Right lobe of liver (tissue), 6 donors: ENCODE results near the gene GOLGA6L2. TPM values are rescaled to one million over a fixed set of nuclear protein-coding genes. Genes with fewer than 3 reads are reported as not detected.

Experiments used
- ATAC-seq, 4 donors: fragments of 200-7000 bp; cut with Tn5 transposase; one replicate each; pipeline ENCODE4 v1.9.1; 2020; ENCODE audit warnings: mild to moderate bottlenecking in 4 of 4, moderate library complexity in 4 of 4
- DNase-seq, 3 donors: peaks; one replicate each; pipeline ENCODE4 v3.0.0-alpha.2; 2020
- H3K27ac ChIP-seq, 3 donors: fragments of 200-600 bp; one replicate each; pipeline ENCODE4 v1.8.0; 2022
- H3K27me3 ChIP-seq, 2 donors: fragments of 200-600 bp; one replicate each; pipeline ENCODE4 v1.8.0; 2022
- H3K36me3 ChIP-seq, 4 donors: fragments of 200-600 bp; sonication (generic) in 1 of 4; one replicate each; pipeline versions ENCODE4 v1.5.1 to v1.8.0; 2017 to 2022; ENCODE audit warnings: control low read depth in 1 of 4
- H3K4me1 ChIP-seq, 4 donors: fragments of 200-600 bp; sonication (generic) in 1 of 4; one replicate each; pipeline versions ENCODE4 v1.5.1 to v1.8.0; 2017 to 2022; ENCODE audit warnings: control low read depth in 1 of 4
- H3K4me3 ChIP-seq, 3 donors: fragments of 200-600 bp; one replicate each; pipeline ENCODE4 v1.8.0; 2022
- H3K9me3 ChIP-seq, 4 donors: fragments of 200-600 bp; sonication (generic) in 1 of 4; one replicate each; pipeline versions ENCODE4 v1.5.1 to v1.8.0; 2017 to 2022; ENCODE audit warnings: control low read depth in 1 of 4
- CTCF ChIP-seq, 4 donors: fragments of 200-600 bp in 3 of 4; fragments of 450-650 bp in 1 of 4; IDR thresholded peaks; one replicate each; pipeline versions ENCODE4 v1.5.1 to v1.8.0; 2016 to 2022; ENCODE audit warnings: antibody characterized with exemption in 4 of 4, mild to moderate bottlenecking in 2 of 4
- POLR2A ChIP-seq: fragments of 450-650 bp; IDR thresholded peaks from one replicate; pipeline ENCODE4 v1.6.1; 2017; ENCODE audit warnings: antibody characterized with exemption, mild to moderate bottlenecking
- WGBS: methylation state at CpG from one replicate; pipeline ENCODE4 v1.1.6; 2018; ENCODE audit warnings: low coverage, low lambda C conversion rate; ENCODE audit not compliant: insufficient coverage; ENCODE audit errors: missing lambda C conversion rate; 5-methylcytosine and 5-hydroxymethylcytosine counted together
- intact Hi-C, 2 donors: fragments of 100-400 bp; cut with DNase I; formaldehyde crosslinking; loops; one replicate each; pipeline versions ENCODE4 v1.11.2 to v1.14.1; 2022
- long read RNA-seq: library from polyadenylated mRNA; unstranded; transcript quantifications from one replicate; pipeline ENCODE4 v2.0.0, GENCODE V29; 2019
- total RNA-seq, 6 experiments: library from RNA; depleted of rRNA in 2 of 6; stranded (reverse); fragments of >200 nt in 2 of 6; fragmentation: NEBNext Ultra II Directional in 3 of 6; extraction: Animal tissue kit (Norgen Biotek cat#: 25700) in 3 of 6; gene quantifications; one replicate each; pipeline versions ENCODE4 v1.1.0 to v1.2.4, GENCODE V29; 2016 to 2023
- donor health status: DM: no; HTN: yes; CAD: no.
- donor health status: DM: no; HTN: no; CAD: no.
- donor health status: DM: no; HTN: no; CAD: no.
- donor health status: DM: no; HTN: yes; CAD: no.
- donor health status: DM: no; HTN: yes; CAD: no.

The GOLGA6L2 gene
- total RNA-seq, result not detected
- long read RNA-seq, result 0 reads

- H3K36me3 ChIP-seq, result no peaks in the 10 kb centered on the region
- no peak for TF ChIP-seq CTCF (IDR thresholded peaks at IDR 0.05)
- no peak for TF ChIP-seq POLR2A
- H3K9me3 ChIP-seq, result no peaks in the 10 kb centered on the region
- ATAC-seq (no peak), DNase-seq (no peak)
- H3K27me3 ChIP-seq, result no peaks in the 10 kb centered on the region
- WGBS, result 64% methylated on average over 10 of the region's 10 CpGs
- intact Hi-C loops, result no loop called here
- no peak within 1 kb of the TSS for H3K4me3 ChIP-seq
- no peaks in the 10 kb centered on the region for H3K4me1 ChIP-seq
- no peak within 1 kb of the TSS for H3K27ac ChIP-seq
Measured at GRCh38 chr15:23447107-23447500, at the start of gene GOLGA6L2. TSS of gene GOLGA6L2 (minus strand) at chr15:23447243. CDS start at chr15:23447181, 62 bp downstream.

- DNase-seq, result no peak
- H3K9me3 ChIP-seq, result no peaks in the 10 kb centered on the region
- H3K4me3 ChIP-seq, result no peak overlapping the region
- TF ChIP-seq CTCF (IDR thresholded peaks at IDR 0.05), result no peak
- no peaks in the 10 kb centered on the region for H3K36me3 ChIP-seq
- no peaks in the 10 kb centered on the region for H3K27me3 ChIP-seq
- WGBS, result 71% methylated on average over 2 of the region's 2 CpGs
- intact Hi-C loops, result no loop called here
- H3K4me1 ChIP-seq, result no peaks in the 10 kb centered on the region
- H3K27ac ChIP-seq, result no peak overlapping the region
- ATAC-seq, result no peak
Measured at GRCh38 chr15:23484870-23485269, 37.8 kb upstream of the GOLGA6L2 start.

GRCh38 chr15:23483821-23484299, 36.8 kb upstream of the GOLGA6L2 start:
- DNase-seq (no peak), ATAC-seq (no peak)
- H3K27me3 ChIP-seq, result no peaks in the 10 kb centered on the region
- H3K36me3 ChIP-seq, result no peaks in the 10 kb centered on the region
- WGBS, result 44% methylated on average over 2 of the region's 2 CpGs
- intact Hi-C loops, result no loop called here
- no peaks in the 10 kb centered on the region for H3K9me3 ChIP-seq
- no peak for TF ChIP-seq CTCF (IDR thresholded peaks at IDR 0.05)
- TF ChIP-seq POLR2A, result no peak
- H3K4me1 ChIP-seq, result no peaks in the 10 kb centered on the region
- H3K4me3 ChIP-seq, result no peak overlapping the region
- H3K27ac ChIP-seq, result no peak overlapping the region

- intact Hi-C loops, result no loop called here
- H3K27me3 ChIP-seq, result no peaks in the 10 kb centered on the region
- H3K4me1 ChIP-seq, result no peaks in the 10 kb centered on the region
- no peak overlapping the region for H3K4me3 ChIP-seq
- no peaks in the 10 kb centered on the region for H3K9me3 ChIP-seq
- ATAC-seq (no peak), DNase-seq (no peak)
- H3K27ac ChIP-seq, result no peak overlapping the region
- no peaks in the 10 kb centered on the region for H3K36me3 ChIP-seq
- WGBS, result 18% methylated on average over 3 of the region's 3 CpGs
- no peak for TF ChIP-seq CTCF (IDR thresholded peaks at IDR 0.05)
- TF ChIP-seq POLR2A, result no peak
Measured at GRCh38 chr15:23482764-23483489, 35.9 kb upstream of the GOLGA6L2 start.
